GM08714 (cell line): ENCODE measurements around the gene TUBB2A.

ENCODE experiments used
- H3K4me3 ChIP-seq: fragments of 200-500 bp; sonication (Bioruptor generic); 2 replicates; pipeline ENCODE4 v1.5.1; 2014; ENCODE audit warnings: mild to moderate bottlenecking, low read length, inconsistent platforms
- ZNF274 ChIP-seq: IDR thresholded peaks from 2 replicates; pipeline ENCODE4 v1.6.1; 2012; ENCODE audit warnings: mild to moderate bottlenecking, low read depth, low read length

TUBB2A gene

GRCh38 chr6:3120765-3121089, 36.6 kb downstream of the TUBB2A start:
- TF ChIP-seq ZNF274 = no peak
- no peak overlapping the region for H3K4me3 ChIP-seq

- TF ChIP-seq ZNF274 = no peak
- peak overlapping the region; percentile 85 for H3K4me3 ChIP-seq
Observed at GRCh38 chr6:3119040-3119723, 38.2 kb downstream of the TUBB2A start.

DNA sequence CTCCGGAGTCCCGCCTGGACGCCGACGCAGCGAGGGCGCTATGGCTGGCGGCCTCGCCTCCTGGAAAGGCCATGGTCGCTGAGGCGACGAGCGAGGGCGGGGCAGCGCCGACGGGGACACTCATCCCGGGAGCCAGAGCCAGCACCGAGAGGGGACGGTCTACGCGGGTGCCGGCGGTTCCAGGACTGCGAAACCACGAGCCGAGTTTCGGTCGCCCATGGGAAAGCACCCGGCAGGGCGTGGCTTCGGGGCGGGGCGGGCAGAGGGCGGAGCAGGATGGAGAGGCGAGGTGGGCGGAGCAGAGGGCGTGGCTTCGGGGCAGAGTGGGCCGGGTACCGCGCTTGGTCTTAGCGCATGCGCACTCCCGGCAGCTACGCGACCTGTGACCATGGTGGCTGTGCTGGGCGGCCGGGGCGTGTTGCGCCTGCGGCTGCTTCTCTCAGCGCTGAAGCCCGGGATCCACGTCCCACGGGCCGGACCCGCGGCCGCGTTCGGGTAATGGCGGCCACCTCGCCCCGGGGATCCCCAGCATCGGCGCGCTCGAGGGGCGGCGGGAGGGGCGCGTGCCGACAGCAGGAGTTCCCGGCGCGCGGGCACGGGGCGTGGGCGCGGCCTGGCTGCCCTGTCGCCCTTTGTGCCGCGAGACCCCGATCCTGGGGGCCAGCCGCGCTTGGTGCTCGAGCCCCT, 38.8 kb downstream of the TUBB2A start, which contains the start of gene BPHL:
Gene BPHL, plus strand, starts transcription at position 359 of the 687 bp plus-strand sequence. Its CDS starts 30 bp downstream, at position 389.
- no peak for TF ChIP-seq ZNF274
- peak within 1 kb of the TSS; percentile 85 for H3K4me3 ChIP-seq

GRCh38 chr6:3117912-3118352, 39.4 kb downstream of the TUBB2A start:
- TF ChIP-seq ZNF274 = no peak
- peak overlapping the region; percentile 85 for H3K4me3 ChIP-seq

DNA sequence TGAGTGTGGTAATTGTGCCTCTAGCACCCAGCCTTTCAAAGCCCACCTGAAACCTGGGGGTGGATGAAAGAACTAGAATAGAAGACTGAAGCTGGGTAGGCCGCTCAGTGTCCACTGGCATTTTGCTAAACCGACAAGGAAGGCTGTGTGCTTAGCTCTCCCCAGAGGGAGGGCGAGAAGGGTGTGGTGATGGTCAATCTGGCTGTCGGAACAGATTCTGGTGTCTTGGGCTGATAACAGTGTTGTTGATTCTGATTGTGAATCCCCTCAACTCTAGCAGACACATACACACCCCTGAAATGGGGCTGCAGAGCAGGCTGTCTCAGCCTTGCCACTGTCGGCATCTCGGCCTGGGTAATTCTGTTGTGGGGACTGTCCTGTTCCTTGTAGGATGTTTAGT, 43.0 kb downstream of the TUBB2A start:
- no peak for TF ChIP-seq ZNF274
- no peak overlapping the region for H3K4me3 ChIP-seq

- H3K4me3 ChIP-seq = no peak overlapping the region
- TF ChIP-seq ZNF274 = no peak
Observed at GRCh38 chr6:3109761-3110160, 47.6 kb downstream of the TUBB2A start.

- H3K4me3 ChIP-seq = no peak overlapping the region
- no peak for TF ChIP-seq ZNF274
Observed at GRCh38 chr6:3108746-3109414, 48.5 kb downstream of the TUBB2A start.
